ENCODE results near the gene ZNF285. TPM values are rescaled to one million over a fixed set of nuclear protein-coding genes. Genes with fewer than 3 reads are reported as not detected.

The ZNF285 gene
- 2.3 and 12.3 TPM in 2 replicates for polyA plus RNA-seq

GRCh38 chr19:44401139-44402115 is at the start of gene ZNF285:
ZNF285 (minus strand) TSS chr19:44401608; CDS start chr19:44397213, 4,395 bp downstream.

GRCh38 chr19:44447916-44448674 is 46.7 kb upstream of the ZNF285 start, which contains the start of gene ZNF229:
ZNF229 (minus strand) TSS chr19:44448472; CDS start chr19:44442847, 5,625 bp downstream.

GRCh38 chr19:44356383-44357111 is 44.9 kb downstream of the ZNF285 start, which contains the start of gene ZNF112:
ZNF112 (minus strand) TSS chr19:44356680; CDS start chr19:44340539, 16,141 bp downstream.

Other genes with a start within 250 kb of the ZNF285 start
- 389 and 436 TPM in 2 replicates for gene ZNF226, start 236.5 kb downstream of the ZNF285 start, polyA plus RNA-seq
- 7.1 and 18.7 TPM in 2 replicates for gene ZNF227, start 189.1 kb downstream of the ZNF285 start, polyA plus RNA-seq
- 5.2 and 9.0 TPM in 2 replicates for gene ZNF233, start 141.7 kb downstream of the ZNF285 start, polyA plus RNA-seq
- gene ZNF235, start 96.6 kb downstream of the ZNF285 start, polyA plus RNA-seq, result 0.28 and 4.7 TPM in 2 replicates
- gene ZNF112, start 44.9 kb downstream of the ZNF285 start, polyA plus RNA-seq, result 4.1 and 13.7 TPM in 2 replicates
- 3.3 and 5.1 TPM in 2 replicates for gene ZNF229, start 46.9 kb upstream of the ZNF285 start, polyA plus RNA-seq
- 4.9 and 7.1 TPM in 2 replicates for gene ZNF180, start 98.9 kb upstream of the ZNF285 start, polyA plus RNA-seq
- gene CEACAM20, start 128.1 kb upstream of the ZNF285 start, polyA plus RNA-seq, result not detected in 2 replicates
- gene IGSF23, start 212.0 kb upstream of the ZNF285 start, polyA plus RNA-seq, result not detected in 2 replicates
- gene PVR, start 242.3 kb upstream of the ZNF285 start, polyA plus RNA-seq, result 4.5 and 9.1 TPM in 2 replicates